ENCODE data around the gene SRR.

The SRR gene

GRCh38 chr17:2323629-2324314, 20.0 kb downstream of the SRR start:
- no peaks in the 10 kb centered on the region for H3K4me1 ChIP-seq (ENCODE audit: control insufficient read depth, insufficient read depth, low read length)
- H3K27me3 ChIP-seq (ENCODE audit: control insufficient read depth, insufficient read depth, low read length), result no peaks in the 10 kb centered on the region
- peaks cover 58% of the 10 kb centered on the region for H3K36me3 ChIP-seq (ENCODE audit: control insufficient read depth, insufficient read depth, low read length)
- no peak overlapping the region for H3K9ac ChIP-seq (ENCODE audit: low read depth, low read length)
- no peak overlapping the region for H3K27ac ChIP-seq (ENCODE audit: low read depth, low read length)
- no peak overlapping the region for H3K4me3 ChIP-seq (ENCODE audit: low read depth, low read length)
- H3K9me3 ChIP-seq (ENCODE audit: control insufficient read depth, insufficient read depth, low read length), result no peaks in the 10 kb centered on the region

DNA sequence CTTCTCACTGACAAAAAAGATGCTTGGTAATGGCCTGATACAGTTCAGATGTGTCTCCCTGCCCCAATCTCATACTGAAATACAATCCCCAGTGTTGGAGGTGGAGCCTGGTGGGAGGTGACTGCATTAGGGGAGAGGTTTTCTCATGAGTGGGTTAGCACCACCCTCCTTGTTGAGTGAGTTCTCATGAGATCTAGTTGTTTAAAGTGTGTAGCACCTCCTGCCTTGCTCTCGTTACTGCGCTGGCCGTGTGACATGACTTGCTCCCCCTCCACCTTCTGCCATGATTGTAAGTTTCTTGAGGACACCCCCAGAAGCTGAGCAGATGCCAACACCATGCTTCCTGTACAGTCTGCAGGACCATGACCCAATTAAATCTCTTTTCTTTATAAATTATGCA, 27.6 kb downstream of the SRR start:
- peaks cover 84% of the 10 kb centered on the region for H3K36me3 ChIP-seq (ENCODE audit: control insufficient read depth, insufficient read depth, low read length)
- no peak overlapping the region for H3K9ac ChIP-seq (ENCODE audit: low read depth, low read length)
- H3K4me1 ChIP-seq (ENCODE audit: control insufficient read depth, insufficient read depth, low read length), result peaks cover 17% of the 10 kb centered on the region
- H3K4me3 ChIP-seq (ENCODE audit: low read depth, low read length), result no peak overlapping the region
- H3K9me3 ChIP-seq (ENCODE audit: control insufficient read depth, insufficient read depth, low read length), result no peaks in the 10 kb centered on the region
- no peak overlapping the region for H3K27ac ChIP-seq (ENCODE audit: low read depth, low read length)
- no peaks in the 10 kb centered on the region for H3K27me3 ChIP-seq (ENCODE audit: control insufficient read depth, insufficient read depth, low read length)

DNA sequence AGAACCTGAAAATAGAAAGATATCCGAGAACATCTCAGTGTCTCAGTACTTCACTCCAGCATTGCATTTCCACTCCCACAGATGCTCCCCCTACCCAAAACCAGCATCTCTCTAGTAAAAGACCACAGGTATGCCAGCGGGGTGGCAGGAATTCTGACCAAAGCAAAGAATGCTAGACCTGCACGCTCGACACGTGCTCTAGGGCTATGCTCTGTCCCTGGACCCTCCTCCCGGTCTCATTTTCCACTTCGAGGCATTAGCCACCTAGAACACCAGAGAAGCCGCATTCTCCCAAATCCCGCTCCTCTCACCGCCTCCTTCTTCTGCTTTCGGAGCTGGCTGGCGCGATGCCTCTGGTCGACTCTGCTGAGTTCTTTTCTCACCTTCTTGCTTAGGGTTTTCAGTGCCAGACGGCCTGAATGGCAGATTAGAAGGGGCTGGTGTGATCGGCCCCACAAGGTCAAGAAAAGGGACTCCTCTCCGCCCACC, 32.0 kb downstream of the SRR start:
- Histone ChIP-seq H3K4me3 (ENCODE audit: low read depth, low read length) (peak overlapping the region; percentile 96), H3K4me1 (ENCODE audit: control insufficient read depth, insufficient read depth, low read length) (peaks cover 21% of the 10 kb centered on the region), H3K9me3 (ENCODE audit: control insufficient read depth, insufficient read depth, low read length) (no peaks in the 10 kb centered on the region), H3K27ac (ENCODE audit: low read depth, low read length) (peak overlapping the region; percentile 93), H3K36me3 (ENCODE audit: control insufficient read depth, insufficient read depth, low read length) (peaks cover 47% of the 10 kb centered on the region), H3K27me3 (ENCODE audit: control insufficient read depth, insufficient read depth, low read length) (no peaks in the 10 kb centered on the region), H3K9ac (ENCODE audit: low read depth, low read length) (peak overlapping the region; percentile 95)

- H3K4me3 ChIP-seq (ENCODE audit: low read depth, low read length), result peak within 1 kb of the TSS; percentile 96
- H3K9ac ChIP-seq (ENCODE audit: low read depth, low read length), result peak within 1 kb of the TSS; percentile 95
- peaks cover 44% of the 10 kb centered on the region for H3K36me3 ChIP-seq (ENCODE audit: control insufficient read depth, insufficient read depth, low read length)
- H3K27ac ChIP-seq (ENCODE audit: low read depth, low read length), result peak within 1 kb of the TSS; percentile 93
- peaks cover 21% of the 10 kb centered on the region for H3K4me1 ChIP-seq (ENCODE audit: control insufficient read depth, insufficient read depth, low read length)
- H3K9me3 ChIP-seq (ENCODE audit: control insufficient read depth, insufficient read depth, low read length), result no peaks in the 10 kb centered on the region
- no peaks in the 10 kb centered on the region for H3K27me3 ChIP-seq (ENCODE audit: control insufficient read depth, insufficient read depth, low read length)
Observed at GRCh38 chr17:2336215-2336851, 32.6 kb downstream of the SRR start, which contains the start of gene TSR1. Gene TSR1 (minus strand): TSS chr17:2336457. CDS start chr17:2336427, 30 bp downstream.

DNA sequence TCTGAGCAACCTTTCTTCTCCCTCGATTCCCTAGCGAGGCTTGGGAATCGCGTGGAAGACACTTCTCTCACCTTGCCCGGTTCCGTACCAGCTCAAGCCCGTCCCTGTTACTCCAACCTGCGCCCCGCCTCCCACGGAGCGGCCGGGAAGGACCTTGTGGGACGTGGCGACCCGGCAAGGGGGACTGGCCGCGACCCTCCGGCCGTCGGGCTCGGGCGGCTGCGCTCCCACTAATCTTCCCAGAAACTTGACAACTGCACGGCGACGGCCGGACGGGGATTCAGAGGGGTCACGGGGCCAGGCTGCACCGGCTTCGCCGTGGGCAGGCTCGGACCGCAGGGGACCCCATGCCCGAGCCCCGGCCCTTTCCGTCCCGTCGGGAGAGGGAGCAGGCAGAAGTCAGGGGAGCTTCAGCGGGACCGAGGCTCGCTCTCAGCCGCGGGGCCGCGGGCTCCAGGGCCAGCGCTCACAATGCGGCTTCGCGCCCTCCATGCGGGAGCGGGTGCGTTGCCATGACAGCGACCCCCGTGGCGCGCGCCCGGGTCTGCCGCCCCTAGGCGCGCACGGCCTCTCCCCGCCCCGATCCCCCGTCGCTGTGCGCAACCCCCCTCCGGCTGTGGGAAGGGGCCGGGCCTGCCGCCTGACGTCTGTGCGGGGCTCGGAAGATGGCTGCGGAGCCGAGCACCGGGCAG, 33.2 kb downstream of the SRR start, which contains the start of gene SGSM2:
SGSM2 (plus strand) TSS at position 650 of the 692 bp plus-strand sequence. CDS start 188 bp downstream, outside the sequence.
- Histone ChIP-seq H3K4me3 (ENCODE audit: low read depth, low read length) (peak within 1 kb of the TSS; percentile 96), H3K9ac (ENCODE audit: low read depth, low read length) (peak within 1 kb of the TSS; percentile 38; the same call in 1 of the 2 replicates), H3K4me1 (ENCODE audit: control insufficient read depth, insufficient read depth, low read length) (peaks cover 21% of the 10 kb centered on the region), H3K9me3 (ENCODE audit: control insufficient read depth, insufficient read depth, low read length) (no peaks in the 10 kb centered on the region), H3K27ac (ENCODE audit: low read depth, low read length) (peak within 1 kb of the TSS; percentile 93), H3K36me3 (ENCODE audit: control insufficient read depth, insufficient read depth, low read length) (peaks cover 43% of the 10 kb centered on the region), H3K27me3 (ENCODE audit: control insufficient read depth, insufficient read depth, low read length) (no peaks in the 10 kb centered on the region)

- H3K4me3 ChIP-seq (ENCODE audit: low read depth, low read length), result peak overlapping the region; percentile 96
- H3K4me1 ChIP-seq (ENCODE audit: control insufficient read depth, insufficient read depth, low read length), result peaks cover 21% of the 10 kb centered on the region
- H3K27me3 ChIP-seq (ENCODE audit: control insufficient read depth, insufficient read depth, low read length), result no peaks in the 10 kb centered on the region
- peak overlapping the region; percentile 38; the same call in 1 of the 2 replicates for H3K9ac ChIP-seq (ENCODE audit: low read depth, low read length)
- peak overlapping the region; percentile 67 for H3K27ac ChIP-seq (ENCODE audit: low read depth, low read length)
- H3K9me3 ChIP-seq (ENCODE audit: control insufficient read depth, insufficient read depth, low read length), result no peaks in the 10 kb centered on the region
- H3K36me3 ChIP-seq (ENCODE audit: control insufficient read depth, insufficient read depth, low read length), result peaks cover 40% of the 10 kb centered on the region
Observed at GRCh38 chr17:2337544-2338314, 34.0 kb downstream of the SRR start.

DNA sequence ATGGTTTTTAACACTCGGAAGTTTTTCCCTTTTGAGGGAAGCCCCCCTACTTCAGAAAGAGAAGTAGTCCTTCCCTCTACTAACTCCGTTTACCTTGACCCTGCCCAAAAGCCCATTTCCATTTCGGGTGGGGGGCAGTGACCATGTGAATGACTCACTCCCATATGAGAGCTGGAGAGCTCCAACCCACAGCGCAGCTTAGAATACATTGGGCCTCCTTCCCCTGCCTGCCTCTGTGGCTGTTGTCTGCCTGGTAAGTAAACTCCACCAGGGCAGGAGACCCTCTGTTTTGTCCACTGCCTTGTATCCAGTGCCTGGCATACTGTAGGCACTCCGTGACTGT, 34.5 kb downstream of the SRR start:
- no peaks in the 10 kb centered on the region for H3K27me3 ChIP-seq (ENCODE audit: control insufficient read depth, insufficient read depth, low read length)
- peaks cover 38% of the 10 kb centered on the region for H3K36me3 ChIP-seq (ENCODE audit: control insufficient read depth, insufficient read depth, low read length)
- H3K9me3 ChIP-seq (ENCODE audit: control insufficient read depth, insufficient read depth, low read length), result no peaks in the 10 kb centered on the region
- peak overlapping the region; percentile 96 for H3K4me3 ChIP-seq (ENCODE audit: low read depth, low read length)
- H3K9ac ChIP-seq (ENCODE audit: low read depth, low read length), result peak overlapping the region; percentile 38; the same call in 1 of the 2 replicates
- peak overlapping the region; percentile 67 for H3K27ac ChIP-seq (ENCODE audit: low read depth, low read length)
- peaks cover 21% of the 10 kb centered on the region for H3K4me1 ChIP-seq (ENCODE audit: control insufficient read depth, insufficient read depth, low read length)

DNA sequence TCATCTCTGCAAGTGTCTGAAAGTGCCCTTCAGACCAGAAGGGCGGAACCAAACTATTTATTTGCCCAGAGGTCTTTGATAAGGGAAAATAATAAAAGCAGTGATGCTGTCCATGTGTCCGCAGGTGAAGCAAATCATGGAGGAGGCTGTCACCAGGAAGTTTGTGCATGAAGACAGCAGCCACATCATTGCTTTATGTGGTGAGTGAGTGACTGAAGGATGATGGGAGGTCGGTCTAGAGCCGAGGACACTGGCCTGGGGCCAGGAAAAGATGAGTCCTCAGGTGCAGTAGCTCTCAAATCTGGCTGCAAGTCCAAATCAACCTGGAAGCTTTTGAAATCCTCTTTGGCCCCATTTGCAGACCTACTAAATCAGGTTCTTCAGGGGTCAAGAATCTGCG, 39.7 kb downstream of the SRR start:
- peaks cover 11% of the 10 kb centered on the region for H3K4me1 ChIP-seq (ENCODE audit: control insufficient read depth, insufficient read depth, low read length)
- peaks cover 32% of the 10 kb centered on the region for H3K36me3 ChIP-seq (ENCODE audit: control insufficient read depth, insufficient read depth, low read length)
- no peaks in the 10 kb centered on the region for H3K9me3 ChIP-seq (ENCODE audit: control insufficient read depth, insufficient read depth, low read length)
- H3K27me3 ChIP-seq (ENCODE audit: control insufficient read depth, insufficient read depth, low read length), result no peaks in the 10 kb centered on the region
- H3K9ac ChIP-seq (ENCODE audit: low read depth, low read length), result no peak overlapping the region
- no peak overlapping the region for H3K27ac ChIP-seq (ENCODE audit: low read depth, low read length)
- H3K4me3 ChIP-seq (ENCODE audit: low read depth, low read length), result no peak overlapping the region

- Histone ChIP-seq H3K4me3 (ENCODE audit: low read depth, low read length) (no peak overlapping the region), H3K27me3 (ENCODE audit: control insufficient read depth, insufficient read depth, low read length) (no peaks in the 10 kb centered on the region), H3K36me3 (ENCODE audit: control insufficient read depth, insufficient read depth, low read length) (peaks cover 32% of the 10 kb centered on the region), H3K9me3 (ENCODE audit: control insufficient read depth, insufficient read depth, low read length) (no peaks in the 10 kb centered on the region), H3K4me1 (ENCODE audit: control insufficient read depth, insufficient read depth, low read length) (peaks cover 13% of the 10 kb centered on the region), H3K9ac (ENCODE audit: low read depth, low read length) (no peak overlapping the region), H3K27ac (ENCODE audit: low read depth, low read length) (no peak overlapping the region)
Observed at GRCh38 chr17:2344528-2344927, 40.8 kb downstream of the SRR start.

GRCh38 chr17:2346475-2346874, 42.7 kb downstream of the SRR start:
- Histone ChIP-seq H3K36me3 (ENCODE audit: control insufficient read depth, insufficient read depth, low read length) (peaks cover 28% of the 10 kb centered on the region), H3K27me3 (ENCODE audit: control insufficient read depth, insufficient read depth, low read length) (no peaks in the 10 kb centered on the region), H3K27ac (ENCODE audit: low read depth, low read length) (peak overlapping the region; percentile 33), H3K4me1 (ENCODE audit: control insufficient read depth, insufficient read depth, low read length) (peaks cover 13% of the 10 kb centered on the region), H3K9me3 (ENCODE audit: control insufficient read depth, insufficient read depth, low read length) (no peaks in the 10 kb centered on the region), H3K9ac (ENCODE audit: low read depth, low read length) (no peak overlapping the region), H3K4me3 (ENCODE audit: low read depth, low read length) (no peak overlapping the region)
